ENCODE data around the gene NWD2.
"Not testable (repeated sequence)": the region's sequence is repeated elsewhere in the genome, so short reads cannot be mapped to it uniquely, and the experiment has no call there.

- TF ChIP-seq CTCF (IDR thresholded peaks at IDR 0.05; ENCODE audit: borderline replicate concordance, extremely low read depth, low read length, poor library complexity, severe bottlenecking); EZH2 (IDR thresholded peaks at IDR 0.05; ENCODE audit: borderline replicate concordance, low read depth, low read length, severe bottlenecking): not testable (repeated sequence)
These were observed 250.8 kb downstream of the NWD2 start for GRCh38 chr4:37495353-37495752.
